Upper lobe of left lung (tissue), 6 donors: Measurements from ENCODE around the gene ALKBH8. TPM values are rescaled to one million over a fixed set of nuclear protein-coding genes. Genes with fewer than 3 reads are reported as not detected.
"Not testable (repeated sequence)": the region's sequence is repeated elsewhere in the genome, so short reads cannot be mapped to it uniquely, and the experiment has no call there.

Source experiments
- ATAC-seq, 2 donors: fragments of 200-7000 bp; cut with Tn5 transposase; one replicate each; pipeline ENCODE4 v1.9.1; 2022; ENCODE audit warnings: mild to moderate bottlenecking in 2 of 2, moderate library complexity in 2 of 2; ENCODE audit not compliant: low FRiP score in 2 of 2
- DNase-seq, 2 donors: peaks; one replicate each; pipeline ENCODE4 v3.0.0-alpha.2; 2019 to 2020
- H3K27ac ChIP-seq, 4 donors: fragments of 200-600 bp; sonication (generic); one replicate each; pipeline ENCODE4 v1.5.1; 2016 to 2019
- H3K27me3 ChIP-seq, 4 donors: fragments of 200-600 bp; sonication (generic); one replicate each; pipeline ENCODE4 v1.5.1; 2017 to 2019
- H3K36me3 ChIP-seq, 4 donors: fragments of 200-600 bp; sonication (generic); one replicate each; pipeline ENCODE4 v1.5.1; 2016 to 2019
- H3K4me1 ChIP-seq, 4 donors: fragments of 200-600 bp; sonication (generic); one replicate each; pipeline ENCODE4 v1.5.1; 2018 to 2019
- H3K4me3 ChIP-seq, 4 donors: fragments of 200-600 bp; sonication (generic); one replicate each; pipeline ENCODE4 v1.5.1; 2017 to 2019; ENCODE audit warnings: mild to moderate bottlenecking in 2 of 4, moderate library complexity in 1 of 4
- H3K9me3 ChIP-seq, 4 donors: fragments of 200-600 bp; sonication (generic); one replicate each; pipeline ENCODE4 v1.5.1; 2018 to 2019
- CTCF ChIP-seq, 6 experiments: fragments of 450-650 bp in 4 of 6; fragments of 200-600 bp in 2 of 6; sonication (generic) in 2 of 6; IDR thresholded peaks; one replicate each; pipeline ENCODE4 v1.5.1; 2016 to 2019; ENCODE audit warnings: antibody characterized with exemption in 6 of 6
- EP300 ChIP-seq, 4 donors: sonication (generic); formaldehyde crosslinking; IDR thresholded peaks; one replicate each; pipeline ENCODE4 v1.5.1; 2017; ENCODE audit warnings: antibody characterized with exemption in 4 of 4, control low read depth in 2 of 4
- POLR2A ChIP-seq, 4 donors: fragments of 450-650 bp; IDR thresholded peaks; one replicate each; pipeline ENCODE4 v1.5.1; 2016 to 2017; ENCODE audit warnings: antibody characterized with exemption in 4 of 4, mild to moderate bottlenecking in 2 of 4
- POLR2AphosphoS5 ChIP-seq, 2 donors: sonication (generic); formaldehyde crosslinking; IDR thresholded peaks; one replicate each; pipeline ENCODE4 v1.5.1; 2017; ENCODE audit warnings: antibody characterized with exemption in 2 of 2
- WGBS, 2 donors: methylation state at CpG; one replicate each; pipeline ENCODE4 v1.1.5; 2017 to 2018; 5-methylcytosine and 5-hydroxymethylcytosine counted together
- total RNA-seq, 6 donors: library from RNA; depleted of rRNA in 4 of 6; stranded (reverse); fragments of >200 nt in 4 of 6; gene quantifications; one replicate each; pipeline versions ENCODE4 v1.1.0 to v1.2.1, GENCODE V29; 2016 to 2021
- donor health status: DM: no; HTN: no; CAD: no; lungs with moderate emphysema.
- donor health status: DM: no; HTN: yes; CAD: no; lungs with severe emphysema.

ALKBH8 gene
- total RNA-seq, 6 donors from 2014 or later, result 2.1 to 10.9 (median 6.5) TPM

DNA sequence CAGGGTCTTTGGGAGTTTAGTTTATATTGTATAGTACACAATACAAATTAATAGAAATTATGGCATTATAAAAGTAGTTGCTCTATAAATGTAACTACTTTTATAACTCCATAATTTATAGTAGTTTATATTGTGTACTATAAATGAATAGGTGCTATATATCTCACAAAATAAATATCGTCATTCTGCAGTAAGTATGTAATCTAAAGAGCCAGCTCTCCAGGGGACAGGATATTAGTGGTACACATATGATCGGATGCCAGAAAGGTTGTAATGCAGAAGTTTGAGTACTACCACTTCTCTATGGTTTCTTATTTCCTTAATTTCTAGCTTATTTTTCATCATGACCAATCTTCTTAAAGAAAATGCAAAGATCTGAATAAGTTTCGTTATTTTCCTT lies 87.7 kb downstream of the ALKBH8 start:
- ATAC-seq, result no peak

DNA sequence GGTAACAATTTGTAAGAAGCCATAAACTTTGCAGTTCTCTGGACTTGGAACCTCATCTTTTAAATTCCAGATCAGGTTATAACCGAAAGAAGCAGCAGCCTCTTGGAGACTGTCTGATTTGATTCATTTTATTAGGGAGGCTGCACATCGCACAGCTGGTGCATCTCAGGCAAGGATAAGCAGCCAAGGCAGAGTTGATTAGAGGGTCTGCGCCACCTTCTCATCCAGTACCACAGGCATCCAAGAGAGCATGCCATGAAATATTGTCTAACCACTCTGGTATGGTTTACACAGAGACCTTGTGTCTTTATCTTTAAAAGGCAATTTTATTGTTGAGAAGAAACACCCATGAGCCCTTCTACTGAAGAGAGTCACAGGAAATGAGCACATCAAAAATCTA lies 91.7 kb downstream of the ALKBH8 start:
- Histone ChIP-seq H3K27ac (no peak overlapping the region), H3K27me3 (no peaks in the 10 kb centered on the region), H3K9me3 (no peaks in the 10 kb centered on the region), H3K4me1 (no peaks in the 10 kb centered on the region), H3K4me3 (no peak overlapping the region), H3K36me3 (no peaks in the 10 kb centered on the region)
- WGBS, 2 donors, result 60 to 82% methylated on average over 1 to 3 of the region's 3 CpGs
- DNase-seq (no peak), ATAC-seq (no peak)
- no peak for TF ChIP-seq POLR2A (IDR thresholded peaks at IDR 0.05)
- TF ChIP-seq POLR2AphosphoS5 (IDR thresholded peaks at IDR 0.05), result no peak
- TF ChIP-seq CTCF (IDR thresholded peaks at IDR 0.05), result no peak
- TF ChIP-seq EP300 (IDR thresholded peaks at IDR 0.05), result no peak

More for the DNA sequence above, 87.7 kb downstream of the ALKBH8 start:
- H3K4me1 ChIP-seq, result no peaks in the 10 kb centered on the region
- no peak for DNase-seq
- WGBS, 2 donors, result 66 to 78% methylated on average over 3 of the region's 3 CpGs
- no peaks in the 10 kb centered on the region for H3K36me3 ChIP-seq
- no peaks in the 10 kb centered on the region for H3K27me3 ChIP-seq
- H3K4me3 ChIP-seq, result no peak overlapping the region
- no peak overlapping the region for H3K27ac ChIP-seq
- no peaks in the 10 kb centered on the region for H3K9me3 ChIP-seq
- TF ChIP-seq POLR2A (IDR thresholded peaks at IDR 0.05) (no peak), EP300 (IDR thresholded peaks at IDR 0.05) (no peak), POLR2AphosphoS5 (IDR thresholded peaks at IDR 0.05) (no peak), CTCF (IDR thresholded peaks at IDR 0.05) (no peak)

- H3K36me3 ChIP-seq, result no peaks in the 10 kb centered on the region
- DNase-seq (no peak), ATAC-seq (no peak)
- H3K9me3 ChIP-seq, result no peaks in the 10 kb centered on the region
- H3K4me3 ChIP-seq, result no peak overlapping the region
- TF ChIP-seq POLR2AphosphoS5 (IDR thresholded peaks at IDR 0.05) (no peak), CTCF (IDR thresholded peaks at IDR 0.05) (no peak), POLR2A (IDR thresholded peaks at IDR 0.05) (no peak), EP300 (IDR thresholded peaks at IDR 0.05) (no peak)
- no peak overlapping the region for H3K27ac ChIP-seq
- no peaks in the 10 kb centered on the region for H3K27me3 ChIP-seq
- 50 to 62% methylated on average over 1 of the region's 1 CpG for WGBS, 2 donors
- H3K4me1 ChIP-seq, result no peaks in the 10 kb centered on the region
Observed at GRCh38 chr11:107472966-107473365, 92.6 kb downstream of the ALKBH8 start.

GRCh38 chr11:107468596-107468995 lies 96.9 kb downstream of the ALKBH8 start:
- no peaks in the 10 kb centered on the region for H3K36me3 ChIP-seq
- no peak for ATAC-seq
- no peak overlapping the region for H3K4me3 ChIP-seq
- H3K9me3 ChIP-seq, result peaks cover 0 to 2% (median 0%) of the 10 kb centered on the region in 4 donors
- DNase-seq, result no peak
- no peak overlapping the region for H3K27ac ChIP-seq
- WGBS, 2 donors, result 53 to 58% methylated on average over 3 of the region's 3 CpGs
- H3K27me3 ChIP-seq, result no peaks in the 10 kb centered on the region
- no peaks in the 10 kb centered on the region for H3K4me1 ChIP-seq
- TF ChIP-seq EP300 (IDR thresholded peaks at IDR 0.05) (no peak), POLR2A (IDR thresholded peaks at IDR 0.05) (no peak), POLR2AphosphoS5 (IDR thresholded peaks at IDR 0.05) (no peak), CTCF (IDR thresholded peaks at IDR 0.05) (no peak)

DNA sequence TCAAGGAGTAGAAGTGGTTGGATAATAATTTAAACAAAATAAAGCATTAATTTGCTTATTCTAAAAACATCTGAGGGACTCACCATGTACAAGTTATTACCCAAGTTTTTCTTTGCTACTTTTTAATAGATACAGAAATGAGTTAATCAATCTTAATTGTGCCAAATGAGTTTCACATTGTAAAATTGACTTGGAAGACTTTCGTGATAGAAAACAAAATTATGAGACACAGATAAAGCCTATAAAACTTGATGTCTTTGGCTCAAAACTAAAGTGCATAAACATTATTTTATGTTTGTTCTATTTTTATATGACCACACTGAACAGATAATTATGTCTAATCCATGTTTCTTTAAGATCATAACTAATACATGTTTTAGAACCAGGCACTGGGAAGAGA lies 97.8 kb downstream of the ALKBH8 start:
- Histone ChIP-seq H3K27ac (no peak overlapping the region), H3K27me3 (no peaks in the 10 kb centered on the region), H3K36me3 (no peaks in the 10 kb centered on the region), H3K4me1 (no peaks in the 10 kb centered on the region), H3K4me3 (no peak overlapping the region), H3K9me3 (peaks cover 0 to 4% (median 0%) of the 10 kb centered on the region in 4 donors)
- 68 to 80% methylated on average over 1 of the region's 1 CpG for WGBS, 2 donors
- no peak for ATAC-seq
- no peak for DNase-seq
- TF ChIP-seq POLR2AphosphoS5 (IDR thresholded peaks at IDR 0.05) (no peak), EP300 (IDR thresholded peaks at IDR 0.05) (no peak), CTCF (IDR thresholded peaks at IDR 0.05) (no peak), POLR2A (IDR thresholded peaks at IDR 0.05) (no peak)

GRCh38 chr11:107466275-107466866 lies 99.2 kb downstream of the ALKBH8 start:
- not testable (repeated sequence) for H3K9me3 ChIP-seq, H3K4me1 ChIP-seq, ATAC-seq, DNase-seq, H3K36me3 ChIP-seq, H3K27me3 ChIP-seq, H3K4me3 ChIP-seq, H3K27ac ChIP-seq
- WGBS, 2 donors, result 80 to 91% methylated on average over 7 to 10 of the region's 10 CpGs
